Osteoblast (primary cell): ENCODE measurements around the gene IMP3. TPM values are rescaled to one million over a fixed set of nuclear protein-coding genes. Genes with fewer than 3 reads are reported as not detected.

Source experiments
- DNase-seq: peaks from one replicate; pipeline ENCODE4 v3.0.0; 2011; ENCODE audit warnings: low spot score, mixed read lengths; ENCODE audit not compliant: insufficient read length; ENCODE audit errors: missing footprints
- H2AFZ ChIP-seq: 2 replicates; pipeline ENCODE4 v1.6.0; 2011; ENCODE audit warnings: mild to moderate bottlenecking, low read length
- H3K27ac ChIP-seq: 2 replicates; pipeline ENCODE4 v1.5.1; 2011; ENCODE audit warnings: mild to moderate bottlenecking, low read depth, low read length, moderate library complexity
- H3K27me3 ChIP-seq: 2 replicates; pipeline ENCODE4 v1.6.0; 2012; ENCODE audit warnings: mild to moderate bottlenecking, control low read depth, inconsistent platforms, low read length, moderate library complexity; ENCODE audit not compliant: insufficient read depth
- H3K36me3 ChIP-seq: 2 replicates; pipeline ENCODE4 v1.5.1; 2011; ENCODE audit warnings: mild to moderate bottlenecking, low read length, control low read depth, moderate library complexity; ENCODE audit not compliant: insufficient read depth
- H3K4me1 ChIP-seq: 2 replicates; pipeline ENCODE4 v1.5.1; 2011; ENCODE audit warnings: mild to moderate bottlenecking, low read length, control low read depth, moderate library complexity; ENCODE audit not compliant: insufficient read depth
- H3K4me2 ChIP-seq: 2 replicates; pipeline ENCODE4 v1.6.0; 2011; ENCODE audit warnings: mild to moderate bottlenecking, low read length; ENCODE audit not compliant: insufficient read depth
- H3K4me3 ChIP-seq: fragments of 200-600 bp; sonication (generic); 3 replicates; pipeline ENCODE4 v1.5.1; 2012; ENCODE audit warnings: mild to moderate bottlenecking, low read length, inconsistent platforms; ENCODE audit not compliant: insufficient read depth
- H3K79me2 ChIP-seq: 2 replicates; pipeline ENCODE4 v1.6.0; 2012; ENCODE audit warnings: mild to moderate bottlenecking, low read length, control low read depth, inconsistent platforms; ENCODE audit not compliant: insufficient read depth
- H3K9me3 ChIP-seq: 2 replicates; pipeline ENCODE4 v1.5.1; 2011; ENCODE audit warnings: low read depth, low read length, control low read depth
- H4K20me1 ChIP-seq: 2 replicates; pipeline ENCODE4 v1.6.0; 2012; ENCODE audit warnings: mild to moderate bottlenecking, low read length, control low read depth; ENCODE audit not compliant: insufficient read depth
- CTCF ChIP-seq: IDR thresholded peaks from 2 replicates; pipeline ENCODE4 v1.5.1; 2011; ENCODE audit warnings: mild to moderate bottlenecking, low read depth, low read length, moderate library complexity; ENCODE audit errors: extremely low read depth
- total RNA-seq: library from RNA; depleted of rRNA; stranded (reverse); fragments of >200 nt; gene quantifications from 2 replicates; pipeline ENCODE4 v1.2.3, GENCODE V29; 2012

The IMP3 gene
- total RNA-seq, 1 donor: 64.4 TPM

- H3K4me2 ChIP-seq: peak overlapping the region; percentile 93
- no peak for TF ChIP-seq CTCF
- peak overlapping the region; percentile 96 for H3K4me3 ChIP-seq
- no peaks in the 10 kb centered on the region for H3K27me3 ChIP-seq
- H3K79me2 ChIP-seq: peaks cover 54% of the 10 kb centered on the region
- no peak for DNase-seq
- H4K20me1 ChIP-seq: peaks cover 34% of the 10 kb centered on the region
- H3K27ac ChIP-seq: peak overlapping the region; percentile 91
- H3K9me3 ChIP-seq: no peaks in the 10 kb centered on the region
- peak overlapping the region; percentile 79 for H2AFZ ChIP-seq
- H3K4me1 ChIP-seq: peaks cover 41% of the 10 kb centered on the region
- H3K36me3 ChIP-seq: peaks cover 16% of the 10 kb centered on the region
These were observed 6.9 kb upstream of the IMP3 start for GRCh38 chr15:75646944-75647364.

- peaks cover 48% of the 10 kb centered on the region for H3K79me2 ChIP-seq
- peaks cover 34% of the 10 kb centered on the region for H3K4me1 ChIP-seq
- peak overlapping the region; percentile 79 for H2AFZ ChIP-seq
- no peaks in the 10 kb centered on the region for H3K27me3 ChIP-seq
- H3K4me2 ChIP-seq: peak overlapping the region; percentile 93
- H3K9me3 ChIP-seq: no peaks in the 10 kb centered on the region
- peaks cover 16% of the 10 kb centered on the region for H3K36me3 ChIP-seq
- DNase-seq: peak; percentile 84
- peak overlapping the region; percentile 91 for H3K27ac ChIP-seq
- no peak for TF ChIP-seq CTCF
- peak overlapping the region; percentile 96 for H3K4me3 ChIP-seq
- peaks cover 27% of the 10 kb centered on the region for H4K20me1 ChIP-seq
These were observed 6.3 kb upstream of the IMP3 start for GRCh38 chr15:75646112-75646943.

DNA sequence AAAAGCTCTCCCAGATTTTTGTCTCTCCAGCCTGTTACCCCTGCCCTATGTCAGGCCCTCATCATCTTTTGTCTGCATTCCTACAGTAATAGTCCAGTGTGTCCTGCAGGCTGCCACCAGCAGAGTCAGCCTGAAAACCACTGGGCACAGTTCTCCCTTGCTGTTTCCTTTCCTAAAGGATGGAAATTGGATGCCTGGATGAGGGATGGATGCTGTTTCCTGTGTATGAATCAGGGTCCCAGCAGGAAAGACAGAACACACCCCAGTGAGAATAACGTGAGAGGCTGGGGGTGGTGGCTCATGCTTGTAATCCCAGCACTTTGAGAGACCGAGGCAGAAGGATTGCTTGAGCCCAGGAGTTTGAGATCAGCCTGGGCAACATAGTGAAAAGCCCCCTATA is 4.4 kb upstream of the IMP3 start:
- DNase-seq: peak; percentile 67
- H3K4me3 ChIP-seq: no peak overlapping the region
- TF ChIP-seq CTCF: no peak
- H3K4me2 ChIP-seq: no peak overlapping the region
- H4K20me1 ChIP-seq: peaks cover 11% of the 10 kb centered on the region
- H3K36me3 ChIP-seq: peaks cover under 1% of the 10 kb centered on the region
- H3K9me3 ChIP-seq: no peaks in the 10 kb centered on the region
- no peak overlapping the region for H2AFZ ChIP-seq
- H3K27me3 ChIP-seq: no peaks in the 10 kb centered on the region
- peaks cover 33% of the 10 kb centered on the region for H3K79me2 ChIP-seq
- no peak overlapping the region for H3K27ac ChIP-seq
- peaks cover 25% of the 10 kb centered on the region for H3K4me1 ChIP-seq

GRCh38 chr15:75641603-75642002 is 1.6 kb upstream of the IMP3 start:
- no peaks in the 10 kb centered on the region for H3K9me3 ChIP-seq
- H3K4me3 ChIP-seq: no peak overlapping the region
- no peaks in the 10 kb centered on the region for H3K36me3 ChIP-seq
- no peak overlapping the region for H2AFZ ChIP-seq
- no peaks in the 10 kb centered on the region for H3K27me3 ChIP-seq
- peaks cover 13% of the 10 kb centered on the region for H4K20me1 ChIP-seq
- DNase-seq: no peak
- peaks cover 32% of the 10 kb centered on the region for H3K79me2 ChIP-seq
- no peak for TF ChIP-seq CTCF
- H3K27ac ChIP-seq: no peak overlapping the region
- H3K4me1 ChIP-seq: peaks cover 32% of the 10 kb centered on the region
- no peak overlapping the region for H3K4me2 ChIP-seq
